ENCODE results near the gene C2CD3. TPM values are rescaled to one million over a fixed set of nuclear protein-coding genes. Genes with fewer than 3 reads are reported as not detected.

C2CD3 gene
- polyA plus RNA-seq, 1 experiment: 8.7 TPM

GRCh38 chr11:73974604-73975478 lies 196.0 kb downstream of the C2CD3 start:
- no peak for DNase-seq (ENCODE audit: low read depth, low spot score)
- no peaks in the 10 kb centered on the region; the same call in 1 of the 2 replicates for H3K9me3 ChIP-seq (ENCODE audit: control insufficient read depth, insufficient read depth, low read length)
- CTCF ChIA-PET: interaction anchor here (1.2 kb wide), 1 partner anchor 11 kb away, joined by 4 read pairs; no protein-coding TSS in a partner anchor

GRCh38 chr11:73972620-73973449 lies 198.0 kb downstream of the C2CD3 start:
- TF ChIP-seq CTCF (IDR thresholded peaks at IDR 0.05; ENCODE audit: low read depth, low read length): no peak
- no peak for DNase-seq (ENCODE audit: low read depth, low spot score)
- H3K27ac ChIP-seq (ENCODE audit: low read depth, low read length): no peak overlapping the region
- ChIA-PET POLR2A (no interaction called here), CTCF (no interaction called here)
- no peak overlapping the region for H3K4me3 ChIP-seq (ENCODE audit: low read depth, low read length)
- no peaks in the 10 kb centered on the region for H3K27me3 ChIP-seq (ENCODE audit: control insufficient read depth, insufficient read depth, low read length)
- no peaks in the 10 kb centered on the region; the same call in 1 of the 2 replicates for H3K9me3 ChIP-seq (ENCODE audit: control insufficient read depth, insufficient read depth, low read length)

More at GRCh38 chr11:73974604-73975478, 196.0 kb downstream of the C2CD3 start:
- POLR2A ChIA-PET: no interaction called here
- Histone ChIP-seq H3K27ac (ENCODE audit: low read depth, low read length) (no peak overlapping the region), H3K4me3 (ENCODE audit: low read depth, low read length) (no peak overlapping the region), H3K27me3 (ENCODE audit: control insufficient read depth, insufficient read depth, low read length) (no peaks in the 10 kb centered on the region)
- no peak for TF ChIP-seq CTCF (IDR thresholded peaks at IDR 0.05; ENCODE audit: low read depth, low read length)

- DNase-seq (ENCODE audit: low read depth, low spot score): no peak
- H3K9me3 ChIP-seq (ENCODE audit: control insufficient read depth, insufficient read depth, low read length): no peaks in the 10 kb centered on the region; the same call in 1 of the 2 replicates
- ChIA-PET CTCF (no interaction called here), POLR2A (no interaction called here)
- no peaks in the 10 kb centered on the region for H3K27me3 ChIP-seq (ENCODE audit: control insufficient read depth, insufficient read depth, low read length)
- TF ChIP-seq CTCF (IDR thresholded peaks at IDR 0.05; ENCODE audit: low read depth, low read length): no peak
- no peak overlapping the region for H3K27ac ChIP-seq (ENCODE audit: low read depth, low read length)
- H3K4me3 ChIP-seq (ENCODE audit: low read depth, low read length): no peak overlapping the region
Measured at GRCh38 chr11:73972187-73972586, 198.6 kb downstream of the C2CD3 start.

- CTCF ChIA-PET: no interaction called here
- no peak for TF ChIP-seq CTCF (IDR thresholded peaks at IDR 0.05; ENCODE audit: low read depth, low read length)
Measured at GRCh38 chr11:73971175-73971719, 199.6 kb downstream of the C2CD3 start.

More at GRCh38 chr11:73971175-73971719, 199.6 kb downstream of the C2CD3 start:
- POLR2A ChIA-PET: no interaction called here
- no peaks in the 10 kb centered on the region; the same call in 1 of the 2 replicates for H3K9me3 ChIP-seq (ENCODE audit: control insufficient read depth, insufficient read depth, low read length)
- DNase-seq (ENCODE audit: low read depth, low spot score): no peak
- no peak overlapping the region for H3K4me3 ChIP-seq (ENCODE audit: low read depth, low read length)
- no peak overlapping the region for H3K27ac ChIP-seq (ENCODE audit: low read depth, low read length)
- H3K27me3 ChIP-seq (ENCODE audit: control insufficient read depth, insufficient read depth, low read length): peaks cover under 1% of the 10 kb centered on the region
